MM.1S (cell line): ENCODE data around the gene PRKG1.

Source experiments
- DNase-seq: peaks from one replicate; pipeline ENCODE4 v3.0.0-alpha.2; 2015
- H2AFZ ChIP-seq: fragments of 300-600 bp; sonication (generic); 2 replicates; pipeline ENCODE4 v1.6.0; 2016; ENCODE audit warnings: antibody characterized with exemption, low read length
- H3F3A ChIP-seq: fragments of 300-600 bp; sonication (generic); 2 replicates; pipeline ENCODE4 v1.6.1; 2016; ENCODE audit warnings: mild to moderate bottlenecking, antibody characterized with exemption, low read length, moderate library complexity, mixed read lengths; ENCODE audit not compliant: insufficient read depth
- H3K27ac ChIP-seq: fragments of 300-600 bp; sonication (generic); 2 replicates; pipeline ENCODE4 v1.5.1; 2016; ENCODE audit warnings: mild to moderate bottlenecking, low read length
- H3K27me3 ChIP-seq: fragments of 300-600 bp; sonication (generic); replicated peaks from 2 replicates; pipeline ENCODE4 v1.6.0; 2016; ENCODE audit warnings: low read length; ENCODE audit not compliant: insufficient read depth
- H3K36me3 ChIP-seq: fragments of 300-600 bp; sonication (generic); replicated peaks from 2 replicates; pipeline ENCODE4 v1.6.1; 2016; ENCODE audit warnings: mild to moderate bottlenecking, low read length, mixed read lengths; ENCODE audit not compliant: insufficient read depth
- H3K4me1 ChIP-seq: fragments of 300-600 bp; sonication (generic); 2 replicates; pipeline ENCODE4 v1.6.1; 2016; ENCODE audit warnings: low read length, mixed read lengths
- H3K4me2 ChIP-seq: fragments of 300-600 bp; sonication (generic); 2 replicates; pipeline ENCODE4 v1.6.0; 2016; ENCODE audit warnings: low read depth, low read length
- H3K4me3 ChIP-seq: fragments of 300-600 bp; sonication (generic); 2 replicates; pipeline ENCODE4 v1.5.1; 2016; ENCODE audit warnings: low read length, mixed read lengths
- H3K79me2 ChIP-seq: fragments of 300-600 bp; sonication (generic); 2 replicates; pipeline ENCODE4 v1.6.1; 2016; ENCODE audit warnings: mixed run types, low read length, mixed read lengths
- H3K9ac ChIP-seq: fragments of 300-600 bp; sonication (generic); 2 replicates; pipeline ENCODE4 v1.6.1; 2016; ENCODE audit warnings: low read length, mixed read lengths
- H3K9me2 ChIP-seq: fragments of 300-600 bp; sonication (generic); replicated peaks from 2 replicates; pipeline ENCODE4 v1.6.1; 2016; ENCODE audit warnings: mild to moderate bottlenecking, low read length, mixed read lengths; ENCODE audit not compliant: insufficient read depth
- H3K9me3 ChIP-seq: fragments of 300-600 bp; sonication (generic); replicated peaks from 2 replicates; pipeline ENCODE4 v1.6.1; 2016; ENCODE audit warnings: mild to moderate bottlenecking, low read length, mixed read lengths; ENCODE audit not compliant: insufficient read depth
- H4K20me1 ChIP-seq: fragments of 300-600 bp; sonication (generic); 2 replicates; pipeline ENCODE4 v1.6.1; 2016; ENCODE audit warnings: mild to moderate bottlenecking, low read length, moderate library complexity, mixed read lengths; ENCODE audit not compliant: insufficient read depth
- EZH2 ChIP-seq: fragments of 300-600 bp; sonication (generic); optimal IDR thresholded peaks from 2 replicates; pipeline ENCODE3; 2017; ENCODE audit warnings: low read depth, mild to moderate bottlenecking, antibody characterized with exemption, low read length, mixed read lengths
- EZH2phosphoT487 ChIP-seq: fragments of 300-600 bp; sonication (generic); IDR thresholded peaks from 2 replicates; pipeline ENCODE4 v1.6.1; 2018; ENCODE audit warnings: antibody characterized with exemption, low read length
- TF ChIP-seq, protein P1 (sequence below): fragments of 300-600 bp; sonication (generic); IDR thresholded peaks from 2 replicates; pipeline ENCODE4 v1.5.1; 2016; ENCODE audit warnings: antibody characterized with exemption, low read length, mixed read lengths

PRKG1 gene

DNA sequence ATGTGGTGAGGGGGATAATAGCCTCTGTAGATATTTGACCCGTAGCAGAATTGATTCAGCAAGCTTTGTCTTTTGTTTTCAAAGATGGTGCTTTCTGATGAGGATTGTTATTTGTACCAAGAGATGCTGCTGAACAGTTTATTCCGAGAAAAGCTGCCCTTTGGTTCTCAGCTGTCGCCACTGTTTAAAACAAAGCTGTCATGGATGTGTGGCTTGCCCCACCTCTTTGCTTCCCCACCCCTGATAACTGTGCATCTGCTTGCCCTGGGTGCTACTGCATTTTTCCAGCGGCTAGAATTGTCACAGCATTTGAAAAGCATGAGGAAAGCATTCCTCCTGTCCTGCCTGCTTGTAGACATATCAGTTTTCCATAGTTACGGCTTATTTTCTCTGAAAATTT, 852.0 kb downstream of the PRKG1 start:
- H2AFZ ChIP-seq: no peak overlapping the region

DNA sequence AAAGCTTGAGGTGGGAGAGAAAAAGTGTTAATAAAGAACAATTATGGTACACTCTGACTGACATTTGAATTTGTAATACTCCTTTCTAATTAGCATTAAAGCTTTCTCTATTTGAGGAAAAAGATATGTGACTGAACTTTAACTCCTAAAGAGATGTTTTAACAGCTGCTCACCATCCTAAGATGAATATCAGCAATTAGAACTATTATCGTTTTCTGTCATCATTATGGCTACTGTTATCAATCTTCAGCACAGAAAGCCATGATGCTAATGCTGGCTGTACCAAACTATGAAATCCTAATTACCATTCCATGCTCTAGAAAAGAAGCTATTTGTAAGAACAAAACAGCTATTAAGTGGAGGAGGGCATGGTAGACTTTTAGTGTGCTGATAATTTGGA, 853.9 kb downstream of the PRKG1 start:
- H4K20me1 ChIP-seq: no peaks in the 10 kb centered on the region
- no peaks in the 10 kb centered on the region for H3K9me3 ChIP-seq
- no peak for DNase-seq
- no peaks in the 10 kb centered on the region for H3K9me2 ChIP-seq
- TF ChIP-seq EZH2 (no peak), EZH2phosphoT487 (no peak)
- TF ChIP-seq, protein P1, sequence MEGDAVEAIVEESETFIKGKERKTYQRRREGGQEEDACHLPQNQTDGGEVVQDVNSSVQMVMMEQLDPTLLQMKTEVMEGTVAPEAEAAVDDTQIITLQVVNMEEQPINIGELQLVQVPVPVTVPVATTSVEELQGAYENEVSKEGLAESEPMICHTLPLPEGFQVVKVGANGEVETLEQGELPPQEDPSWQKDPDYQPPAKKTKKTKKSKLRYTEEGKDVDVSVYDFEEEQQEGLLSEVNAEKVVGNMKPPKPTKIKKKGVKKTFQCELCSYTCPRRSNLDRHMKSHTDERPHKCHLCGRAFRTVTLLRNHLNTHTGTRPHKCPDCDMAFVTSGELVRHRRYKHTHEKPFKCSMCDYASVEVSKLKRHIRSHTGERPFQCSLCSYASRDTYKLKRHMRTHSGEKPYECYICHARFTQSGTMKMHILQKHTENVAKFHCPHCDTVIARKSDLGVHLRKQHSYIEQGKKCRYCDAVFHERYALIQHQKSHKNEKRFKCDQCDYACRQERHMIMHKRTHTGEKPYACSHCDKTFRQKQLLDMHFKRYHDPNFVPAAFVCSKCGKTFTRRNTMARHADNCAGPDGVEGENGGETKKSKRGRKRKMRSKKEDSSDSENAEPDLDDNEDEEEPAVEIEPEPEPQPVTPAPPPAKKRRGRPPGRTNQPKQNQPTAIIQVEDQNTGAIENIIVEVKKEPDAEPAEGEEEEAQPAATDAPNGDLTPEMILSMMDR: no peak
- H3K27me3 ChIP-seq: no peaks in the 10 kb centered on the region
- no peaks in the 10 kb centered on the region for H3F3A ChIP-seq
- H3K4me1 ChIP-seq: peaks cover 13% of the 10 kb centered on the region; the same call in 1 of the 2 replicates
- H3K36me3 ChIP-seq: no peaks in the 10 kb centered on the region
- H3K4me2 ChIP-seq: no peak overlapping the region
- no peak overlapping the region for H3K9ac ChIP-seq
- no peak overlapping the region for H2AFZ ChIP-seq
- H3K79me2 ChIP-seq: no peaks in the 10 kb centered on the region
- H3K27ac ChIP-seq: no peak overlapping the region
- no peak overlapping the region for H3K4me3 ChIP-seq

More for the DNA sequence above, 852.0 kb downstream of the PRKG1 start:
- Histone ChIP-seq H3K27me3 (no peaks in the 10 kb centered on the region), H4K20me1 (no peaks in the 10 kb centered on the region), H3K4me3 (no peak overlapping the region), H3K4me1 (peaks cover 8% of the 10 kb centered on the region), H3K36me3 (no peaks in the 10 kb centered on the region), H3F3A (no peaks in the 10 kb centered on the region), H3K9ac (no peak overlapping the region), H3K9me3 (no peaks in the 10 kb centered on the region), H3K4me2 (no peak overlapping the region), H3K79me2 (no peaks in the 10 kb centered on the region), H3K9me2 (no peaks in the 10 kb centered on the region), H3K27ac (no peak overlapping the region)
- TF ChIP-seq EZH2phosphoT487 (no peak), EZH2 (no peak)
- TF ChIP-seq, protein P1: no peak
- DNase-seq: no peak

DNA sequence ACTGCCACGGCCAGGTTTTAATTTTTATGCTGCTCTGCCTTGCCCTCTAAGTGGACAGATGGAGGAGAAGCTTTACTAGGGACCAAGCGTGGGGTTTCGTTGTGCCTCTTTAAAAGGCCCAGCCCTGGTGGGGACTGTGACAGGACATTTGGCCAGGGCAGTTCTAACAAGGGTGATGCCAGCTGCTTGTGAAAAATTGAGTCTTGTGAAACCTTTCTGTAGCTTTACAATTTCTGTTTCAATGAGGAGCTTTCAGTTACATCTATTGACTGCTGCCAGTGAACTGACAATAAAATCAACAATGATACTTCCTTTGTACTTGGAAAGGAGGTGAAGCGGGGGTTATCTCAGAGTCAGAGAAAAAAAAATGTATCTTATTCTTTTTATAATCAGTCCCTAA, 858.2 kb downstream of the PRKG1 start:
- no peaks in the 10 kb centered on the region for H3K79me2 ChIP-seq
- H3K27ac ChIP-seq: no peak overlapping the region
- H3K36me3 ChIP-seq: no peaks in the 10 kb centered on the region
- H3K4me3 ChIP-seq: no peak overlapping the region
- no peak overlapping the region for H3K9ac ChIP-seq
- H3K4me1 ChIP-seq: peaks cover 13% of the 10 kb centered on the region; the same call in 1 of the 2 replicates
- peak overlapping the region; percentile 22; the same call in 1 of the 2 replicates for H3K4me2 ChIP-seq
- H3K27me3 ChIP-seq: no peaks in the 10 kb centered on the region
- H2AFZ ChIP-seq: peak overlapping the region; percentile 44; the same call in 1 of the 2 replicates
- TF ChIP-seq EZH2phosphoT487 (no peak), EZH2 (no peak)
- TF ChIP-seq, protein P1: no peak
- H3K9me2 ChIP-seq: no peaks in the 10 kb centered on the region
- no peaks in the 10 kb centered on the region for H4K20me1 ChIP-seq
- no peaks in the 10 kb centered on the region for H3F3A ChIP-seq
- no peaks in the 10 kb centered on the region for H3K9me3 ChIP-seq
- DNase-seq: peak; percentile 72
